HG02973 (cell line): ENCODE results near the gene GSDME.

Experiments used
- ATAC-seq: cut with Tn5 transposase; IDR thresholded peaks from one replicate; pipeline ENCODE4 v1.9.1; 2021; ENCODE audit warnings: moderate library complexity; ENCODE audit not compliant: unreplicated experiment

GSDME gene

DNA sequence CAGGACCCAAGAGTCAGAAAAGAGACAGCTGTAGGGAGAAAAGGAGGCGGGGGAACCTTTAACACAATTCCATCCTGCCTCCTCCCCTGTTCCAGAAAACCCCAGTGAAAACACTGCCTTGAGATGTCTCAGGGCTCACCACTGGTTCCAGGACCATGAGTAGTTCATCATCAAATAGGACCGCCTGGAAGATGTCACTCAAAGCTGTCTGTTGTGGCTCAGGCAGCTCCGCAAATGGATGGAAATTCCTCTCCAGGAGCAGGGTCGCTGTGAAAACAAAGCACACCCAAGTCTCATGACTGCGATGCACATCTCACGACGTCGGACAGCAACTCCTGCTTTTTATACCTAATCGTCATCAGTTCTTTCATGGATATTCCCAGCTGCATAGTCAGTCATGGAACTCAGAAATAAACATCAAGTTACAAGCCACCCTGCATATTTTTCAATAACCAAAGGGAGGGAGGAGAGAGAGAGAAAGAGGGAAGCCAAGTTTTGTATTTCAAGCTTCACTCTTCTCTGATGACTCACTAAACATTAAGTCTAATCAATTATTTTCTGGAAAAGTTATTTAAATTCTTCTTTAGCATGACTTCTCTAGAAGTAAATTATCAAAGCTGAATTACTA, 49.2 kb downstream of the GSDME start:
- no peak for ATAC-seq

DNA sequence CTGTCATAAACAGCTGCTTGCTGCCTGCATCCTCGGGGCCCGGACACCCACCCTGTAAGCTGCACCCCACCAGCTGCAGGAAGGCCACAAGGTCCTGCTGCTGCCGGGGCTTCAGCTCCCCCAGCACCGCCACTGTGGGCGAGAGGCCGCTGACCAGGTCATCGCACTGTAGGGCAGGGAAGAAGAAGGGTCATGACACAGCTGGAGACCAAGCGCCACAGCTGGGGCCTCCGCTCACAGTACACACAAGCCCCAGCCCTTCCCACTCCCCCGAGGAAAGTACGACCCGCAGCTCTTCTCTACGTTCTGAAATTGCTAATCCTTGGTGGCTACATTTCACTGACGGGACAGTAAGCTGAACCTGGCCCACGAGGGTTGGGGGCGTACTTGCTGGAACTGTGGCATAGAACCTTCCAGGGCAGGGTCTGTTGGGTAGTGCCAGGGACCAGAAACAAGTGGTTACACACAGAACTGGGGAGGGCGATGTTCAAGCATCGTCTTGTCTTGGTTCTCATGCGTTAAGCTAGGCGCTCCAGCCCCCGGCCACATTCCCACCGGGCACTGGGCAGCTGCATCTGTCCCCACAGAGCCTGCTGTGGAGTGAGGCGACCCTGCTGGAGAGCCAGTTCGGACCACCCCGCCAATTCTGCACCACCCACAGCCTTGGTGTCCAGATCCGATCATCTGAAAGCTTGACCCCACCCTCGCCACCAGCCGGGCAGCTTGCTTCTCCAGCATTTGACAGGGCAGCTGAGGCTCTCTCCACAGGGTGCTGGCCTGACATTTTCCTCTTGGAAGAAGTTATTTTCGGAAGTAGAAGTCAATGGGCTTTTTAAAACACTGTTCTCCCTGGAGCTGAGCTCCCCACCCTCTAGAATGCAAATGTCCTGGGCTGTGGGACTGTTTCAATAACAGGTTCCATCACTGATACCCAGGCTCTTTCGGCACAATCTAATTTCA, 50.8 kb downstream of the GSDME start:
- no peak for ATAC-seq

DNA sequence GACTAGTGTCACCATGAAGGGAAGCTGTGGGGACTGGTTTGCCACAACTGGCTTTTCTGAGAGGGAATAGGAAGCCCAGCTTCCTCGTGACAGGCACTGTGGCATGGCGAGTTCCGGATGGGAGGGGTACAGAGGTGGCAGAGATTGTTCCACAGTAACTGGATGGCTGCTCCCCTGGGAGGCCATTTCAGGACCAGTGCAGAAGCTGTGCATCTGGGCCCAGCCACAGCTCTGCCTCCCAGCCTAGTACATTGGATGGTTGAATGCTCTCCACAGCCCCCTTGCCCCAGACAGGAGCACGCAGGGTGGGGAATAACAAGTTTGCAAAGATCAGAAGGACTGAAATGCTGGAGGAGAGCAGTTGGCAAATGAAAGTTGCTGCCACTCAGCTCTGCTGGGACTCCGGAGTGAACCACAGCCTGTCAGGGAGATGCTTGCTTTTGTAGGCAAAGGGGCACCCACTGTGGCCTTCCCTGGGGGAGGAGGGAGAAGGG, 51.8 kb downstream of the GSDME start:
- ATAC-seq: no peak

DNA sequence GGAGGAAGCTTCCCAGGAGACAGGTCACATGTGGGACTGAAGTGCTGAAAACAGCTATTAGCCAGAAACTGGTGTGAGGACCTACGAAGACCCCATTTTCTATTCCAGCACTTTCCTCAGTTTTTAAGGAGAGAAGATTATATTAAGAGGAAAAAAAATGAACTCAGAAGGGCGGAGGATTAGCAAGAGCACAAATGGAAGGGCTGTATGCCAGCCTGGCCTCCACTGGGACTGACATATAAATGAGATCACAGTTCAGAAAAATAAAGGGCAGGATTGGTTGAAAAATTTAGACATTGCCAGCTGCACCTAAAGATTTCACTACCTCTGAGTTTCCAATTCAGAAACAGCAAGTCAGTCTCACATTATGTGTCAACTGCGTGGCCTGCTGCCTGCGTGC, 53.0 kb downstream of the GSDME start:
- ATAC-seq: no peak

DNA sequence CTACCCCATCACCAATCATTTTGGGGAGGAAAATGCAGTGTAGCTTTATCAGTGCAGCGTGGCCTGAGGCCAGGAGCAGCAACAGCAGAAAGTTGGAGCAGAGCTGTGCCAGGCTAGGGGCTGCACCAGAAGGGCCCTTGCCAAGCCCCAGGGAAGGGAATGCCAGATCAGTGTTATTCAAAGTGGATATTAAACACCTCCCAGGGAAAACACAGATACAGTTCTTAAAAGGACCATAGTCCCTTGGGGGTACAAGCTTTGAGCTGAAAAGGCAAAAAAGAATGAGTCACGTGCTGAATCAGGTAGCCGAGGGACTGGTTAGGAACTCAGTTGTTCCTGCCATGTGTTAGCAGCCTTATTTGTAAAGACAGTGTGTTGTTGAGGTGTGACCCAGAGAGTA, 54.0 kb downstream of the GSDME start:
- ATAC-seq: no peak

DNA sequence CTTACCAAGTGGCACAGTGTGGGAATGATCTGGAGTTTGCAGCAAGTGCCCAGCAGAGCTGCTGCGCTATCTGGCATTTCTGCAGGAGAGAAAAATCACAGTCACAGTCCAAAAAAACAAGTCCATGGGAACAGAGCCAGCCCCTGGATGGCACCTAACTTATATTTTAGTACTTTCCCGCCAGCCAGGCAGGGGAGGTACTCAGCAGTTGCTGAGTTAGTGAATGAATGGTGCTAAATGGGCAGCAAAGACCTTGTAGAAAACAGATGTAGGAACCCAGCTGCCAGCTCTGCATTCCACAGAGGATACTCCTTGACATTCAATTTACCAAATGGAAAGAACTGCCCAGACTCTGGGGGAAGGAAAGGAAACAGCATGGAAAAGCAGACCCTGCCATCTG, 54.5 kb downstream of the GSDME start:
- ATAC-seq: no peak

DNA sequence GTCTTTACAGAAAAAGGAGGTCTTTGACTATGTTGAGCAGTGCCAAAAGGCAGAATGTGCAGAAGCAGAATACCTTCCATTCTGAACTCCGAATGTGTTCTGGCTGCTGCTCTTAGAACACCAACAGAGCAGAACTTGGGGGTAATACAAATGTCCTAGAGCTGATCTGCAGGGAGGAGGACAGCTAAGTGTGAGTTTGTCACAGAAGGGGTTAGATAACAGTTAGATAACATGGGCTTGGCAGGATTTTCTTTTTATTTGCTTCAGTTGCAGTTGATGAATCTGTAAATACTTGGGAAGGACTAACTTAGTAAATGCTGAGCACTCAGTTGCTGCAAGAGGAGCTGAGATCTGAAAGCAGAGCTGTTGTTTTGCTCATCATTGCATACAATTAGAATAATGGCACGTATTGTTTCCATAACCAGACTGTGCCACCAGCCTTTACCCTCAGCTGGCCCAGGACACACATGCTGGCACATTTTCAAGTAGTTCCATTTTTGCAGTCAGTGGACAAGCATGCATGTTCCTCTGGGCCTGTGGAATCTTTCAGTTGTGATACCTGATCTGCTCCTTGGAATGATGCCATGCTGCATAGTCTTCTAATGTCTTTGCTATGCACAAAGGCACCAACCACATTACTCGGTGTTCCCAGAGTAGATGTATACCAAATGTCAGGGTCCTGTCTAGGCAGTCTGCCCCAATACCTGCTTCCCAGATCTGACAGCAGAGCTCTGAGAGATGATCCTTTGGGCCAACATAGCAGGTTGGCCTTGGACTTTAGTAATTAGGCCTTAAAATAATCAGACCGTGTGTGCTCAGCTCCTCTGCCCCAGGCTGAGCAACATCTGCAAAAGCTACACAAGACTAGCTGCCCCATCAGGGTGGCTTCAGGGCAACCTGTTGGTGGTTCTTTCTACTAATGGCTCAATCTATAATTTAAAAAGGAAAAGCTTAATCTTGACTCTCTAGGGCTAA, 55.7 kb downstream of the GSDME start:
- no peak for ATAC-seq

DNA sequence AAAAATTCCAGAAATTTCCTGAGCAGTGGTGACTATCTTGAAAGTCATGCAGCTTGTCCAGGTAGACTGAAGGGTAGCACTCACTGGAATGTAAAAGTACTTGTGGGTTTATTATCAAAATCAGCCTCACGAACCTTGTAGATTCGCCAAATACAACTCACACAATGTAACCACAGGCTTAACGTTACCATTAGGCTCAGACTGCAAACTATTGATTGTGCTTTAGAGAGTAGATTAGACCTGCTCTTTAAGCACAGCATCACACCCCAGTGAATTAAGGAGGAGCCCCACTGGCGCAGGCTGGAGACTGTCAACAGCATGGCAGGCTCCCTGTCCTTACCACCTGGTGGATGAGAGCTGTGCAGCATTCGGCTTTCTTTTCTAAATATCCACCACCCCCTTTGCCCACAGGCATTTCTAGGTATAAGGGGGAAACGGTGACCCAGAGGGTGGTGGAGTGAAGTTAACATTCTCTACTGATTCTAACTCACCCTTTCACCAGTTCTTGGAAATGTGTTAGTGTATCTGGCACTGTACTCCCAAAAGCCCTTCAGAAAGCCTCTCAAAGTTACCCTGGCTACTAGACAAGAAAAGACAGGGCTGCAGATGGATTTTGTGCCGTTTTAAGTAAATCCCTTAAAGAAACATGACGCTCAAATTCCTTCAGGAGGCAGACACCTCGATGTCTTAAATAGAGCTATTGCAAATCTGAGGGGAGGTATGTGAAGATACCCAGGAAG, 56.6 kb downstream of the GSDME start:
- ATAC-seq: no peak

DNA sequence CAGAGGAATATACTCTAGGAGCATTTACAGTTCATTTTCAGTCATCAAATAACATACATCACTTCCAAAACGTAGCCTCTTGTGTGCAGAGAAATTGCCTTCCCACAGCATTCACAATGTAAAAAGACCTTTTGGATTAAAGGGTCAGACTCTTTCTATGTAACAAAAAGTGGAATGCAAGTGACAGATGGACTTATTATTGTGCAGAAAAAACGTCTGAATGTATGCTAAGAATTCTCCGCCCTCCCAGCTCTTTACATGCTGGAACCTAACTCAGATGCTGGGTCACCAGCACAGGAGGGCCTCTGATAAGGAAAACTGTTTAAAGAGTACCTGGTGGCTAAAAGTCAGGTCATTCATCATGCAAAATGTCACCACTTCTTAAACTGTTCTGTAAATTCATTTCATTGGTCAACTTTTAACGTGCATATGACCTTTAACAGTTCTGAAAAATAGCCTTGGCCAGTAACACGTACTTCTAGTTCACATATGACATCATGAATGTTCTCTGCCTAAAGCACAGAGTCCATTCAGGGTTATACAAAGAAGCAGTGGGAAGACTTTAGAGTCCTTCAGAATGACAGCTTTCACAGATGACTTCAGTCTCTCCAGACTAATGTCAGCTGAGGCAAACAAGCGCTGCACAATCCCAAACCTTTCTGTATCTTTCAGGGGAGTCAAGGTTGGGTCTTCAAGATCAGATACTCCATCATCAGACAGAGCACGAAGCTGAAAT, 58.6 kb downstream of the GSDME start:
- no peak for ATAC-seq

DNA sequence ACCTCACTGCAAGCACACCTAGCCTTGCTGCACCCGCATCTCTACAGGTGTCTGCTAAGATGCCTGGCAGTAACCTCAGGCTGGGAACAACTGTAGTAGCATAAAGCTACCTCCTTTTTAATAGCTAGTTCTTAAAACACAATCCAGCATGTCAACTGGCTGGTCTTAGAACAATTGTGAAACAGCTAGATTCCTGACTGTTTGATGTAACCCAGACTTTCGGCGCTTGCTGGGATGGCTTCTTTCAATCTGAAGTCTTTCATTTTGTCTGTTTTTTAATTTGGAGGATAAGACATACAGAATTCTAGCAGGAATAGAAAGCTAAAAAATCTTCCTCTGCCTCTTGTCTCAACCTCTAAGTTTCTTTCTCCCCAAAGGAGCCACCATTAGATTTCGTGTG, 59.8 kb downstream of the GSDME start:
- ATAC-seq: no peak

DNA sequence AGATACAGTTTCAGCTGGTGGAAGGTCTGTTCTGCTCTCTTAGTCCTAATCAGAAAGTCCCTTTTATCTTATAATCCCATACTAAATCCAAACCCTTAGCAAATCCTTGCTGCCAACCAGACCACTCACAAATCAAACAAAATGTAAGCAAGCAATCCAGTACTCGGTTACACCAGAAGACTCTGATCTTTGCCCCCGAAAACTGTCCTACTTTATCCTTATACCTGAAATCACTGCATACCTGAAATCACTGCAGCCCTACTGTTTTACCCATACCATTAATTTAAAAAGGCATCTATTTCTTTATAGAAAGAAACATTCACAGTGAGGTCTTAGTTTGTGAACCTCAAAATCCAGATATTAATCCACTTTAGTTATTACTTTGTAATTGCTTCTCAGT, 64.7 kb downstream of the GSDME start:
- no peak for ATAC-seq

DNA sequence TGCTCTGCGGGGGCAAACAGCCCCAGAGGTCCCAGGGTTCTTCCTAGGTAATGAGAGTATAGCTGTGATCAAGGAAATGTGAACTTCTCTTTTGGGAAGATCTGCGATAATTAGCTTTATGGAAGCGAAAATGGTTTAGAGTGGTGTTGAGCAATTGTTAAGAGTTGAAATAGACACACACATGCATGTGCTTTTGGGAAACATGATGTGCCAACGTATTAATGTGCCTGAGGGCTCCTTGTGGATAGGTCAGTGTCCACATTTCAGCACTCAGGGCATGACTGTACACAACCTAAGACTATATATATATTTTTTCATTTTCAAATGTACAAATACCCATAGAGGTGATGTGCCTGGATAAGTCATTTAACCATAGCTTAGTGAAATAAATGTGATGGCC, 67.0 kb downstream of the GSDME start:
- ATAC-seq: no peak

DNA sequence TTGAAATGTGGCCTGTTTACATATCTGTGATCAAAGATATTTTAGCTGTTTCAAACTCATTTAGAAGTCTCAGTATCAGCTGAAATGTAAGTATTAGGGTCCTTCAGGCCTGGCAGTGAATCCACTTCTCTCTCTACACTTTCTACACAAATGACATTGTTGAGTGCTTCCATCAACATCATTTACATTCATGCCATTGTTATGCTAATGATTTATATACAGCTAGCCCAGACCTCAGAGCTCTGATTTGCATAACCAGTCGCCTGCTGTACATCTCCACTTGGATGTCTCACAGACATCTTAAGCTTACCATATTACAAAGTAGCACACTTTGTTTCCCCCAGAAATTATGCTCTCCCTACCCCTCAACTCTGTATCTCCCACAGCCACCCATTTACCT, 71.6 kb downstream of the GSDME start:
- ATAC-seq: no peak

DNA sequence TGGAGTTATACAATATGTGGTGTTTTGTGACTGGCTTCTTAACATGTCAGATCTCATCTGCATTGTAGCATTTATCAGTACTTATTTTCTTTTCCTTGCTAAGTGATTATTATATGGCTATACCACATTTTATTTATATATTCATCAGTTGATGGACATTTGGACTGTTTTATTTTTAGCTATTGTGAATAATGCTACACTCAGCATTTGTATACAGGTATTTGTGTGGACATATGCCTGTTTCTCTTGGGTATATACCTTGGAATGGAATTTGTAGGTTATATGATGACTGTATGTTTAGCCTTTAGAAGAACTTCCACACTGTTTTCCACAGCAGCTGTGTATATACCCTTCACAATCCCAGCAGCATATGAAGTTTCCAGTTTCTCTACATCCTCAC, 86.5 kb downstream of the GSDME start:
- ATAC-seq: no peak

DNA sequence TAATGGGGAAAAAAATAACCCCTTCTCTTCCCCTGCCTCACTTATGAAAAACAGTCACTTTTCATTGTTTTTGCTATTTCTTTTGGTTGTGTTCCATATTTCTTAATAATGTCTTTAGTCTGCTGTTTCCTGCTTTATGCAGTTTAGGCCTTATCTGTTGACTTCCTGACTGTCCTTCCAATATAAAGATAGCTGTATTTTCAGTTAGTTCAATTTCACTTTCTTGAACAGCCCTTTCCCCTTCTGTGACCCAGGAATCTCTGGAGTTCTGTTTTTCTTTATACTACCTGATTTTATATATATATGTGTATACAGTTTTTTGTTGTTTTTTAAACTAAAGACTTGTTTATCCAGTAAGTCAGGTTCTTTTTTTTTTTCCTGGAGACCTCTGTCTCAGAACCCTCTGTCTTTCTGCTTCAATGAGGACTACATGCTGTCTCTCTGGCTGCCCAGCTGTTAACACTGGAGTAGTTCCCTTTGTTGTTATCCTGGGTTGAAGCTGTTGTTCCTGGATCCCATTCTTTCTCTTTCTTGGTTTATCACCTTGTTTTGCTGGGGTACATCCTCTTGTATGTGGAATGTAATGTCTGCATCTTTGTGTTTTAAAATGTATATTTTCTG, 87.2 kb downstream of the GSDME start:
- ATAC-seq: no peak

DNA sequence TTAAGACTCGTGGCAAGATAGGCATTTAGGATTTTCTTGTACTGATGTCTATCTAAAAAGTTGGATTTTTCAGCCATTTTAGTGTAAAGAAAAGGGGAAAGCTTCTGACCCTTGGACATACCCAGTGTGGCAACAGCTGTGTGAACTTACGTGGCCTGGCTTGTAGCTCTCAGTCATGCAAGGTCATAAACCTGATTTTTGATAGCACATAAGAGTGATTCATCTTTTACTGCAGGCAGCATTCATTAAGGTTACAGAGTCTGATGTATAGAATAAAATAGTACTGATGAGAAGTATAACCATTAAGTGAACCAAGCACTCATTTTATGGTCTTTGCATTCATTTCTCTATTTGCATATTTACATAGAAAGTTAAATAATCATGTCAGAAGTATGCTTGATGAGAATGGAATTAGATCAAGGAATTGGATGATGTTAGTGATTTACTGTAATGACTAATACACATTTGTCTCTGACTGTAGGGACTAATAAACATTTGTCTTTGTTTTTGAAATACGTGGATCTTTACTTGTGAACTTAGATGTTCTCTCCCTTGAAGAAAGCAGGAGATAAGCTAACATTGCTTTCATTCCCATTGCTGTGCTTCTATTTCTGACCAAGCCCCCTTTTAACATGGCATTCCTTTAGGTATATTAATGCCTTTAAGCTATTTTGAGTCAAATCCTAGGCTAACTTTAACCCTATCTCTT, 88.2 kb downstream of the GSDME start:
- no peak for ATAC-seq

DNA sequence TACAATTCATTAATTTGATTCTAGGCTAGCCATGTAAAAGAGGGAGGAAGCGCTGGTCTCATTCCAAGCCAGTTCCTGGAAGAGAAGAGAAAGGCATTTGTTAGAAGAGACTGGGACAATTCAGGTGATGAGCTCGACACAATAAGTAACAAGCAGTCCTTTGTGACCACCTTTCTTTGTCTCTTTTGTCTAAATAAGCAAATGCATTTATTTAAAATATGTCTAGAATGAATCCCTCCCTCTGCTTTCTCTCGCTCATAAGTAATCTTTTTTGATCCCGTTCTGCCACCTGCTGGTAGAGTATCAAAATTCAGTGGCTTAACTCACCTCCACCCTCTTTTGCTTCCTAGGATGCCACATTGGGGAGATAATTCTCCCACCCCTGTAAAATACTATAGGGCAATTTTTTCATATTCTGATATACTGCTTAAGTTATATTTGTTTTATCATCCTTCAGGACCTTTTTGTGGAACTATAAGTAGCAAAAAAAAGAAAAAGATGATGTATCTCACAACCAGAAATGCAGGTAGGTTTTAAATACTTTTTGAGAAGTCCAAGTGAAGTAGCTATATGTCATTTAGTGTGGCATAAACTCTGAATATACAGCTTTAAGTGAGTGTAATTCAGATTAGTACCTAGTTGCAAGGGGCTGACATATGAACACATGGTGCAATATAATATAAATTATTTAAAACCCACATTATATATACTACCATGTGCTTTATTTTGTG, 91.5 kb downstream of the GSDME start:
- ATAC-seq: no peak

DNA sequence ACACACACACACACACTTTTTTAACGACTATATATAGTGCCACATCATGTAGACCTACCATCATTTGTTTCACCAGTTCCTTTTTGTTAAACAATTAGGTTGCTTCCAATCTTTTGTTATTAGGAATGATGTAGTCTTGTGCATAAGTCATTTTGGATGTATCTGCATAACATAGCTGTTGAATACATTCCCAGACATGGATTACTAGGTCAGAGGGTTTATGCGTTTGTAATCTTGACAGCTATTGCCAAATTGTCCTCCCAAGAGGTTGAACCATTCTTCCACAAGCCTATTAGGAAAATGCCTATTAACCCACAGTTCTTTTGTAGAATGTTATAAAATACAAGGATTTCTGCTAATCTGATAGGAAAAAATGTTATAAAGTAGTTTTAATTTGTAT, 96.7 kb downstream of the GSDME start:
- no peak for ATAC-seq
